CD4-positive, alpha-beta T cell treated with Interleukin-1 beta for 1 hour (primary cell): Measurements from ENCODE around the gene GIMAP1.

Source experiments
- DNase-seq, 2 donors: peaks; one replicate each; pipeline ENCODE4 v3.0.0-alpha.2; 2020 to 2022

The GIMAP1 gene

GRCh38 chr7:150753239-150753638 is 36.8 kb downstream of the GIMAP1 start:
- no peak for DNase-seq

DNA sequence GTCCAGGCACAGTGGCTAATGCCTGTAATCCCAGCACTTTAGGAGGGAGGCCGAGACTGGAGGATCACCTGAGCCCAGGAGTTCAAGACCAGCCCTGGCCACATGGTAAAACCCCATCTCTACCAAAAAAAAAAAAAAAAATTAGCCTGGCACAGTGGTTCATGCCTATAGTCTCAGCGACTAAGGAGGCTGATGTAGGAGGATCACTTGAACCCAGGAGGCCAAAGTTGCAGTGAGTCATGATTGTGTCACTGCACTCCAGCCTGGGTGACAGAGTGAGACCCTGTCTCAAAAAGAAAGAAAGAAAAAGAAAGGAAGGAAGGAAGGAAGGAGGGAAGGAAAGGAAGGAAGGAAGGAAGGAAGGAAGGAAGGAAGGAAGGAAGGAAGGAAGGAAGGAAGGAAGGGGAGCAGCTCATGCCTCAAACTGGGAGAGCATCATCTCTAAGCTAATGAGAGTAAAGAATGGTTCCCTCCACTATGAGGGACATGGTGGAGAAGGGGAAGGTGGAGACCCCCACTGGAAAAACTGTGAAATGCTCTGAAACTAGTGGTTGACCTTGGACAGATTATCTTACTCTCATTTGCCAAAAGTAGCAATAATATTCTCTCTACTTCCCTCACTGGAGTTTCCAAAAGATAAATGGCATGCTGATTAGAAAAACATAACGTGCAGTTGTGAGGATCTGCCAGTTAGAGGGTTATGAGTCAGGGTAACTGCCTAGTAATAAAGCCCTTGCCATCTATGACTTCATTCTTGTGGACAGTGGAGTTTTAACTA is 37.6 kb downstream of the GIMAP1 start:
- peak in 1 of 2 donors; percentile 53 for DNase-seq

DNA sequence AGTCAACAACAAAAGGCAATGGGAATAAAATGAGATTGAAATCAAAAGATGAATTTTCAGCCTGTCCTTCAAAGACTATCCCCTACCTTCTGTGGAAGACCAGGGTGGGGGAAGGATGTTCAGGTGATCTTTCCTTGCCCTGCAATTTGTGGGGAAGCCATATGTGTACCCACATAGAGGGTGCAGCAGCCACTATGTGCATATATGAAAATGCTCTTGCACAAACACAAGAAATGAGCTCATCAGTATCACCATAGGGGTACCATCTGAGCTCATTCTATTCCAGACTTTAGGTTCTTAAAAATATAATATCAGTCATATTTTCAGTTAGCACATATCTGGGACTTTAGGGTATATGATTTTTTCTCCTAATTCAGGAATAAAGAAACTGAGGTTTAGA is 38.5 kb downstream of the GIMAP1 start:
- DNase-seq: no peak

DNA sequence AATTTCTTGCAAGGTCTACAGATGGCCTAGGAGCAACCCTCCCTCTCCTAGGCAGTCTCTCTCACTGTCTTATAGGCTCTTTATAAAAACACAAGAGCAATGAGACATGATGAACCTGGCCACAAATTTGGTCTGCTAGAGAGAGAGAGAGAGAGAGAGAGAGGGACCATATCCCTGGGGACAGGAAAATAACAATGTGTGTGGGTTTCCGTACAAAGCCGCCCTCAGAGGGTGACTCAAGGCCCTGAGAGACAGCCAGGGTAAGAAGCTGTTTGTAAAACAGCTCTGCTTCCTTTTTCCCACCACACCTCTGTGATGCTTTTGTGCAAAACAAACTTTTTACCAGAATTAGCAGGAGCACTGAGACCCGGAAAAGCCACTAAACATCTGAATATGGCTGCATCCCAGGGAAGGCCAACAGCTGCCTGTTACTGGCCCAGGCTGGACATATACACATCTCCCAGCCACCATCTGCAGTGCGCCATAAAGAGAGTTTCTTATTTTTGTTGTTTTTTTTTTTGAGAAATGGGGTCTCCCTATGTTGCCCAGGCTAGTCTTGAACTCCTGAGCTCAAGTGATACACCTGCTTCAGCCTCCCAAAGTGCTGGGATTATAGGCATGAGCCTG is 39.2 kb downstream of the GIMAP1 start:
- peak; percentile 81 to 82 for DNase-seq

DNA sequence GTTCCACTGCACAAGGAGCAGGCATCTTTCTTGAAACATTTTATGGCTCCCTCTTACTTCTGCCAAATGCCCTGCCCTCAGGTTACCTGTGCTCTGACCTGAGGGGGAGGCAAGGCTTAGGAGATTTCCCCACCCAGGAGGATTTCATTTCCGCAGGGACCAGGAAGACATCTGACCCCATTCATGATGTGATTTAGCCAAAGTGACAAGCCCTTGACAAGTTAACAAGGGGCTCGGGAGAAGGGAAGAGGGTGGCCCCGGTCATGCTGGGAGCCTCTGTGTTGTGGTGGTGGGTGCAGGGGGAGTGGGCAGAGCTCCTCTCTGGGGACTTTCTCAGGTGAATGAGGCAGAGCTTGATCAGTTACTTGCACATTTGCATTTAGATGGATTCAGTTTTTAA is 39.8 kb downstream of the GIMAP1 start:
- no peak for DNase-seq

DNA sequence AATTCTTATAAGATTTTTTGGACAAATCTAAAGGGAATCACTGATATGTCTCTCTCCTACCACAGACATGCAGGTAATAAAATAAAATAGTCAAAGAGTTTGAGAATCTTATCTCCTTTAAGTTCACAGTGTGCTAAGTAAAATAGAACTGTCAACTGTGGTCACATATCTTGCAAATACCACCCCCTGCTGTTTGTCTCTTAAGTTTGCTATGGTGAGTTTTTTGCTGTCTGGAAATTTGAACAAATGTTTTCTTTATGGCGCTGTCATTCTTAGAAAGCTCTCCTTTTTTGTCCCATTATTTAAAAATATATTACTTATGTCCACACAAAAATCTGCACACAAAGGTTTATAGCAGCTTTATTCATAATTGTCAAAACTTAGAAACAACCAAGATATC is 40.4 kb downstream of the GIMAP1 start:
- DNase-seq: peak; percentile 31 to 76

GRCh38 chr7:150759479-150759878 is 43.1 kb downstream of the GIMAP1 start:
- DNase-seq: no peak

DNA sequence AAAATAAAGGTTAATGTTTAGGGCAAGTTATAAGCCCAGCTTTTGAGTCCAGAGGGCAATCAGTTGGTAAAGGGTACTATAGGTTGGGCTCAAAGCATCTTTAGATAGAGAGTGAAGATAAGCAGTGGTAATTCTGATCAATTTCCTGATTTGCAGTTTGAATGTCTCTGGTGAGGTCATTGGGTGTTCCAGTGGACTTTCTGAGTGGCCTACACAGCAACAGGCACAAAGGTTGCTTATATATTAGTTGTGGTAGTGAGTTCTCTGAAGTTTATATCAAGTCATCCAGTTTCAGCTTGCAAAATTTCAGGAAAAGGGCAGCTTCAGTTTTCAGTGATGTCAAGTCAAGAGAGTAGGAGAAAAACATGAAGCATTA is 49.9 kb downstream of the GIMAP1 start:
- no peak for DNase-seq

DNA sequence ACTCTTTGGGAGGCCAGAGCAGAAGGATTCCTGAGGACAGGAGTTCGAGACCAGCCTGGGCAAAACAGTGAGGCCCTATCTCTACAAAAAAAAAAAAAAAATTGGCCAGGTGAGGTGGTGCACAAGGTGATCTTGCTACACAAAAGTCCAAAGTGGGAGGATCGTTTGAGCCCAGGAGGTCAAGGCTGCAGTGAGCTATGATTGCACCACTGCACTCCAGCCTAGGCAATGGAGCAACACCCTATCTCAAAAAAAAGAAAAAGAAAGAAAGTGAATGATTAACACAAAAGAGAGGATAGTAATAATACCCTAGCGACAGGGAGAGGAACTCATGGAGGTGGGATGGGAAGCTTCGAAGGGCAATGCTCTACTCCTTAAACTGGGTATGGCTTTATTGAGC is 53.4 kb downstream of the GIMAP1 start:
- DNase-seq: no peak
